Kidney (tissue), 14 donors: ENCODE measurements around the gene FPR3. TPM values are rescaled to one million over a fixed set of nuclear protein-coding genes. Genes with fewer than 3 reads are reported as not detected.

Source experiments
- DNase-seq, 5 donors: peaks; one replicate each; pipeline ENCODE4 v3.0.0-alpha.2; 2013 to 2020
- FAIRE-seq: peaks from 2 replicates; lab custom pipeline; 2012; peaks lifted over from hg19 to GRCh38; lab: Jason Lieb, UNC
- H3K27ac ChIP-seq, 2 donors: one replicate each; pipeline ENCODE4 v1.7.0; 2013; ENCODE audit warnings: low read depth in 2 of 2, low read length in 2 of 2, inconsistent platforms in 1 of 2
- H3K27me3 ChIP-seq: one replicate; pipeline ENCODE4 v1.7.1; 2013; ENCODE audit warnings: low read length, inconsistent platforms; ENCODE audit not compliant: control insufficient read depth, insufficient read depth
- H3K36me3 ChIP-seq, 3 donors: one replicate each; pipeline versions ENCODE4 v1.7.0 to v1.7.1; 2013; ENCODE audit warnings: low read length in 3 of 3, control low read depth in 1 of 3, inconsistent platforms in 1 of 3; ENCODE audit not compliant: insufficient read depth in 3 of 3, control insufficient read depth in 2 of 3
- H3K4me1 ChIP-seq, 3 donors: one replicate each; pipeline versions ENCODE4 v1.7.0 to v1.7.1; 2013; ENCODE audit warnings: low read length in 3 of 3, inconsistent platforms in 1 of 3, low read depth in 1 of 3; ENCODE audit not compliant: control insufficient read depth in 2 of 3, insufficient read depth in 2 of 3
- H3K4me3 ChIP-seq, 3 donors: one replicate each; pipeline versions ENCODE4 v1.7.0 to v1.8.1; 2013; ENCODE audit warnings: low read length in 3 of 3, control low read depth in 1 of 3, inconsistent platforms in 1 of 3
- H3K9ac ChIP-seq, 3 donors: one replicate each; pipeline versions ENCODE4 v1.7.0 to v1.7.1; 2013; ENCODE audit warnings: low read length in 3 of 3, control low read depth in 1 of 3, inconsistent platforms in 1 of 3
- H3K9me3 ChIP-seq, 3 donors: one replicate each; pipeline versions ENCODE4 v1.7.0 to v1.7.1; 2013; ENCODE audit warnings: low read length in 3 of 3, control low read depth in 1 of 3, inconsistent platforms in 1 of 3; ENCODE audit not compliant: control insufficient read depth in 2 of 3, insufficient read depth in 1 of 3
- CTCF ChIP-seq: IDR thresholded peaks from 3 replicates; pipeline ENCODE4 v1.5.1; 2012; ENCODE audit warnings: mild to moderate bottlenecking, moderate library complexity, borderline replicate concordance; ENCODE audit not compliant: insufficient read depth; ENCODE audit errors: extremely low read depth
- intact Hi-C: fragments of 100-400 bp; cut with DNase I; formaldehyde crosslinking; loops from one replicate; pipeline ENCODE4 v1.11.1; 2022
- polyA plus RNA-seq: library from polyadenylated mRNA; stranded (reverse); fragments of 350-450 nt; fragmentation: Illumina TruSeq; extraction: RNeasy Lipid Tissue Mini Kit (QIAGEN cat#74804); gene quantifications from one replicate; pipeline ENCODE4 v1.2.3, GENCODE V29; 2014; ENCODE audit warnings: low read depth, low replicate concordance; ENCODE audit not compliant: insufficient read depth
- total RNA-seq: library from RNA; stranded (reverse); fragmentation: NEBNext Ultra II Directional; extraction: Animal tissue kit (Norgen Biotek cat#: 25700); gene quantifications from one replicate; pipeline ENCODE4 v1.2.1, GENCODE V29; 2021
- donor health status: control.
- donor health status: control.
- donor health status: control.
- donor health status: control.
- donor health status: control.
- donor health status: DM: yes; HTN: yes; CAD: no.
- donor health status: Normal renal cell carcinoma (clear cell type).

Gene FPR3
- total and polyA plus RNA-seq, 2 donors from 2014 or later = 1.1 to 8.5 TPM

- intact Hi-C loops = no loop called here
- DNase-seq = no peak
- Histone ChIP-seq H3K36me3 (no peaks in the 10 kb centered on the region), H3K9ac (no peak overlapping the region), H3K27ac (no peak overlapping the region), H3K4me1 (no peaks in the 10 kb centered on the region), H3K27me3 (no peaks in the 10 kb centered on the region), H3K9me3 (no peaks in the 10 kb centered on the region), H3K4me3 (no peak overlapping the region)
- FAIRE-seq = no peak
- TF ChIP-seq CTCF = no peak
Measured at GRCh38 chr19:51811344-51811743, 16.4 kb downstream of the FPR3 start.

DNA sequence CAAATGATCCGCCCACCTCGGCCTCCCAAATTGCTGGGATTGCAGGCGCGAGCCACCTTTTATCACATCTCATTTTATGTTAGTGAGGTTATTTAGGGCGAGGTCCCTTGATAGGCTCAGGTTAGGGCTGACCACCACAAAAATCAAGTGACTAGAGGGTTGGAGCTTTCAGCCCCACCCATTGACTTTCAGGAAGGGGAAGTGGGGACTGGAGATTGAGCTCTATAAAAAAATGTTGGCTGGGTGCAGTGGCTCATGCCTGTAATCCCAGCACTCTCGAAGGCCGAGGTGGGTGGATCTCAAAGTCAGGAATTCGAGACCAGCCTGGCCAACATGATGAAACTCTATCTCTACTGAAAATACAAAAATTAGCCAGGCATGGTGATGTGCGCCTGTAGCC lies 20.1 kb downstream of the FPR3 start:
- intact Hi-C loops = no loop called here
- no peak for FAIRE-seq
- no peak for TF ChIP-seq CTCF

GRCh38 chr19:51816711-51817110 lies 21.8 kb downstream of the FPR3 start:
- no peak for DNase-seq

More for the DNA sequence above, 20.1 kb downstream of the FPR3 start:
- Histone ChIP-seq H3K27me3 (no peaks in the 10 kb centered on the region), H3K36me3 (no peaks in the 10 kb centered on the region), H3K4me3 (no peak overlapping the region), H3K9ac (no peak overlapping the region), H3K4me1 (no peaks in the 10 kb centered on the region), H3K27ac (no peak overlapping the region), H3K9me3 (no peaks in the 10 kb centered on the region)
- no peak for DNase-seq

More at GRCh38 chr19:51816711-51817110, 21.8 kb downstream of the FPR3 start:
- H3K27me3 ChIP-seq = no peaks in the 10 kb centered on the region
- no peak for FAIRE-seq
- H3K36me3 ChIP-seq = no peaks in the 10 kb centered on the region
- H3K4me3 ChIP-seq = no peak overlapping the region
- H3K4me1 ChIP-seq = no peaks in the 10 kb centered on the region
- H3K9ac ChIP-seq = no peak overlapping the region
- H3K27ac ChIP-seq = no peak overlapping the region
- no peaks in the 10 kb centered on the region for H3K9me3 ChIP-seq
- intact Hi-C loops = no loop called here
- TF ChIP-seq CTCF = no peak
